Measurements from ENCODE around the gene GLMP.

The GLMP gene

DNA sequence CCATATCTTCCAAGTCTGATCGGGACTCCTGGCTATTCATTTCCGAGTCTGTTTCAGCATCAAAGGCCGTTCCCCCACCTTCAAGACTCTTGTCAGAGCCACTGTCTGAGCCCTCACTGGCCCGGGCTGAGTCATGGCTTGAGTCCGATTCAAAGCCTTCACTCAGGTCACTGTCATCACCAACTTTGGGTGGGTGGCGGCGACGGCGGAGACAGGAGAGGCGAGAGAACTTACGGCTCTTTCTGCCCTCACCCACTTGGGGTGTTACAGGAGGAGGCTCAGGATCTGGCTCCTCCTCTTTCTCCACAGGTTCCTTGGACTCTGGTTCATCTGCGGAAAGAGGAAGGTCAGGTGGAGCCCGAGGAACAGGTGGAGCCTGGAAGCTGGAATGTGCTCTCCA is 29.4 kb downstream of the GLMP start:
- Histone ChIP-seq H4K20me1 (peaks cover 0 to 98% (median 80%) of the 10 kb centered on the region in 11 experiments; a peak in 17 of 22 replicates), H3K9ac (no peak overlapping the region), H3K36me3 (peaks cover 98 to 100% (median 100%) of the 10 kb centered on the region in 11 experiments), H3K27ac (no peak overlapping the region), H3K4me1 (no peaks in the 10 kb centered on the region), H3K4me2 (no peak overlapping the region), H3K4me3 (no peak overlapping the region), H3K9me3 (replicated peaks in 1 of 11) (no peaks in the 10 kb centered on the region), H3K27me3 (no peaks in the 10 kb centered on the region)
- no peak for TF ChIP-seq Cebpa-rat (IDR thresholded peaks at IDR 0.05)

GRCh38 chr1:156263288-156263655 is 32.2 kb downstream of the GLMP start:
- Histone ChIP-seq H3K4me1 (peaks cover 0 to 7% (median 0%) of the 10 kb centered on the region in 10 experiments; a peak in 4 of 20 replicates), H4K20me1 (peaks cover 0 to 98% (median 80%) of the 10 kb centered on the region in 11 experiments; a peak in 18 of 22 replicates), H3K36me3 (peaks cover 98 to 100% (median 100%) of the 10 kb centered on the region in 11 experiments), H3K9ac (no peak overlapping the region), H3K4me3 (no peak overlapping the region), H3K9me3 (replicated peaks in 1 of 11) (no peaks in the 10 kb centered on the region), H3K4me2 (no peak overlapping the region), H3K27me3 (no peaks in the 10 kb centered on the region), H3K27ac (no peak overlapping the region)
- no peak for TF ChIP-seq Cebpa-rat (IDR thresholded peaks at IDR 0.05)

DNA sequence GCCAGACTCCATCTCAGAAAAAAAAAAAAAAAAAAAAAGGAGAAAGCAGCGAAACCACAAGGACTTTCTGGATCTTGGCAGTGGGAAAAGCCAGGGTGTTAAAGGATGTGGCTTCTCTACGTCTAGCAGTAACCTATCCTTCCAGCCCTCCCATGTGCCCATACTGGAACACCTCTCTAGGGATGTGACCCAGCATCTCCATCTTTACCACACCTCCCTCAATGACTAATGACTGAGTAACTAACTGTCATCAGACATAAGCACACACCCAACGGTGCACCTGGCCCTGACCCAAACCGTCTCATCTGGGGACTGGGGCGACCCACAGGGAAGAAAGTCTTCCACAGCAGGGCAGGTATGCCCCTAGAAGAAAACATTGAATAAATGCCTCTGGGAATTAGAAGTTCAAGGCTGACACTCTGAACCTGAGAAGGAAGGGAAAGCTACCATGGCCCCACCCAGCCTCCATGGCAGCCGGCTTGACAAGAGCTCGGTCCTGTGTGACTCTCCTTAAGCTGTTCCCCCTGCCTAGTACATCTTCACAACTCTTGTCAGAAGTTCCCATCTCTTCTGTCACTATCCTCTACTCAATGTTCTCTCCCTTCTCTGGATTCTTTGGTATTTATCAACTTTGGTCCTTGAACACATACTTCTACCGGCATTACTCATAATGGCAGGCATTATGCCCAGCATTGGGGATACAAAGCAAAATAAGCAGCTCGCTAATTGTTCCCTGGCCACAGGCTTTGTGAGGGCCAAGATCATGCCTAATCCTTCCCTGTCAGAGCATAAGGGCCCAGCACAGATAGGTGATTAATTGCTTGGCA is 32.8 kb downstream of the GLMP start:
- no peak overlapping the region for H3K9ac ChIP-seq
- H3K4me3 ChIP-seq: no peak overlapping the region
- TF ChIP-seq Cebpa-rat (IDR thresholded peaks at IDR 0.05): no peak
- peaks cover 0 to 98% (median 80%) of the 10 kb centered on the region in 11 experiments; a peak in 18 of 22 replicates for H4K20me1 ChIP-seq
- peaks cover 0 to 13% (median 4%) of the 10 kb centered on the region in 10 experiments; a peak in 10 of 20 replicates for H3K4me1 ChIP-seq
- H3K27me3 ChIP-seq: no peaks in the 10 kb centered on the region
- H3K36me3 ChIP-seq: peaks cover 98 to 100% (median 100%) of the 10 kb centered on the region in 11 experiments
- no peaks in the 10 kb centered on the region for H3K9me3 ChIP-seq (replicated peaks in 1 of 11)
- H3K4me2 ChIP-seq: no peak overlapping the region
- H3K27ac ChIP-seq: no peak overlapping the region

- peaks cover 0 to 18% (median 6%) of the 10 kb centered on the region in 10 experiments; a peak in 10 of 20 replicates for H3K4me1 ChIP-seq
- no peaks in the 10 kb centered on the region for H3K9me3 ChIP-seq (replicated peaks in 1 of 11)
- no peak overlapping the region for H3K4me2 ChIP-seq
- H3K4me3 ChIP-seq: no peak overlapping the region
- peak overlapping the region in 2 of 11 experiments; percentile 30 to 48; a peak in 4 of 22 replicates for H3K9ac ChIP-seq
- peaks cover 98 to 100% (median 100%) of the 10 kb centered on the region in 11 experiments for H3K36me3 ChIP-seq
- H4K20me1 ChIP-seq: peaks cover 0 to 96% (median 83%) of the 10 kb centered on the region in 11 experiments; a peak in 18 of 22 replicates
- no peaks in the 10 kb centered on the region for H3K27me3 ChIP-seq
- no peak for TF ChIP-seq Cebpa-rat (IDR thresholded peaks at IDR 0.05)
- H3K27ac ChIP-seq: no peak overlapping the region
Measured at GRCh38 chr1:156260896-156261295, 34.6 kb downstream of the GLMP start.

DNA sequence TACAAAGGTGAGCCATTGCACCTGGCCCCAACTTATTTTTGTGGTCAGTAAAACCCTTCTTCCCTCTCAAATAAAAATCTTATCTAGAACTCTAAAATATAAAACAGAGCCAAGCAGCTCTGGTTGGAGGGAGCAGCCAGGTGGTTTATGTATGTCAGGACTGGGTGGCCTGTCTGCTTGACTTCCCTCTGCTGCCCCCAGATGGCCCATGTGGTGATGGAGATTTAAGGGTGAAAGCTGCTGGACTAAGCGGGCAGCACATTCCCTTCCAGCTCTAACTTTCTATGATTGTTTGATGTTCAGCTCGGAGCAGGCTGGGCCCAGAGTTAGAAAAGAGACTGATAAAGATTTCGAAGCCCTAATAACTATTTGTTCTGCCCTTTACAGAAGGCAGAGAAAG is 35.7 kb downstream of the GLMP start:
- Histone ChIP-seq H4K20me1 (peaks cover 0 to 94% (median 81%) of the 10 kb centered on the region in 11 experiments; a peak in 18 of 22 replicates), H3K4me1 (peaks cover 0 to 18% (median 6%) of the 10 kb centered on the region in 10 experiments; a peak in 10 of 20 replicates), H3K4me2 (no peak overlapping the region), H3K4me3 (no peak overlapping the region), H3K9ac (peak overlapping the region in 2 of 11 experiments; percentile 3 to 30; a peak in 1 of 22 replicates), H3K36me3 (peaks cover 98 to 100% (median 100%) of the 10 kb centered on the region in 11 experiments), H3K27ac (no peak overlapping the region), H3K27me3 (no peaks in the 10 kb centered on the region), H3K9me3 (replicated peaks in 1 of 11) (no peaks in the 10 kb centered on the region)
- no peak for TF ChIP-seq Cebpa-rat (IDR thresholded peaks at IDR 0.05)

DNA sequence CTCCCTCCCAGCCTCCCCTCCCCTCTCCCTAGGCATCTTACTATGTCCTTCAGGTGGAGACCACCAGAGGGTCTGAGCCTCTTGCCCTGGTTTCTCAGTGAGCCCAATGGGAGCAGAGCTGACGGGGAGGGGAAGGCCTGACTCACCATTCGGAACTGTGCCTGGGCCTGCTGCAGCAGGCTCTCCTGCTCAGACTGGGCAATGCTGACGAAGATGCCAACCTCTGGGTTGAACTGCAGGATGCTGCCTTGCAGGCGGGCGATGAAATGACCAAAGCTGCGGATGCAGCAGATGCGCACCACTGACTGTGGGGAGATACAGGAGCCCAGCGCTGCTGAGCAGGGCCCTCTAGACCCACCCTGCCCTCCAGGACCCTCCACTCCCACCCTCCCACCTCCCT is 36.6 kb downstream of the GLMP start:
- no peaks in the 10 kb centered on the region for H3K9me3 ChIP-seq (replicated peaks in 1 of 11)
- no peaks in the 10 kb centered on the region for H3K27me3 ChIP-seq
- TF ChIP-seq Cebpa-rat (IDR thresholded peaks at IDR 0.05): no peak
- H3K36me3 ChIP-seq: peaks cover 100% of the 10 kb centered on the region in 11 experiments
- H4K20me1 ChIP-seq: peaks cover 4 to 94% (median 88%) of the 10 kb centered on the region in 11 experiments; a peak in 19 of 22 replicates
- no peak overlapping the region for H3K27ac ChIP-seq
- H3K4me3 ChIP-seq: no peak overlapping the region
- no peak overlapping the region for H3K4me2 ChIP-seq
- peaks cover 0 to 18% (median 6%) of the 10 kb centered on the region in 10 experiments; a peak in 10 of 20 replicates for H3K4me1 ChIP-seq
- H3K9ac ChIP-seq: no peak overlapping the region

DNA sequence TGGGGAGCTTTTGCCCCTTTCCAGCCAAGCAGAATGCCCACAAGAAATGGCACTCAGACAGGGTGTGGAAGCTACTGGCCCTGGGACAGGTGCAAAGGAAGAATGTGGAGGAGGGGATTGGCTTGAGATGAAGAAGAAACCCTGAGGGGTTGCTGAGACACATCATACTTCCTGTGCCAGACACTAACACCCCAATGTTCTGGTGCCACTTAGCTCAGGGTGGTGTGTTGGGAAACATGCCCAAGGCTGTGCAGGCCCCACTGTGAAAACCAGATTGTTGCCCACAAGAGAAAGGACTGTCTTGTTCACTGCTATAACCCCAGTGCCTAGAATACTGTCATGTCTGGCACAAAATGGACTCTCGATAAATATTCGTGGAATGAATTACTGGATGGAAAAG is 37.8 kb downstream of the GLMP start:
- Histone ChIP-seq H3K4me2 (peak overlapping the region in 2 of 11 experiments; percentile 21 to 26; a peak in 3 of 22 replicates), H3K9me3 (replicated peaks in 1 of 11) (no peaks in the 10 kb centered on the region), H3K4me1 (peaks cover 0 to 18% (median 6%) of the 10 kb centered on the region in 10 experiments; a peak in 10 of 20 replicates), H3K27me3 (no peaks in the 10 kb centered on the region), H3K27ac (no peak overlapping the region), H3K36me3 (peaks cover 100% of the 10 kb centered on the region in 11 experiments), H4K20me1 (peaks cover 4 to 98% (median 87%) of the 10 kb centered on the region in 11 experiments; a peak in 18 of 22 replicates), H3K4me3 (no peak overlapping the region), H3K9ac (peak overlapping the region in 3 of 11 experiments; percentile 9 to 30 (median 27); a peak in 2 of 22 replicates)
- no peak for TF ChIP-seq Cebpa-rat (IDR thresholded peaks at IDR 0.05)

- Histone ChIP-seq H4K20me1 (peaks cover 4 to 98% (median 88%) of the 10 kb centered on the region in 11 experiments; a peak in 18 of 22 replicates), H3K27me3 (no peaks in the 10 kb centered on the region), H3K4me2 (no peak overlapping the region), H3K9me3 (replicated peaks in 1 of 11) (no peaks in the 10 kb centered on the region), H3K36me3 (peaks cover 97 to 100% (median 100%) of the 10 kb centered on the region in 11 experiments), H3K27ac (no peak overlapping the region), H3K4me1 (peaks cover 0 to 14% (median 6%) of the 10 kb centered on the region in 10 experiments; a peak in 10 of 20 replicates), H3K4me3 (no peak overlapping the region), H3K9ac (peak overlapping the region in 1 of 11 experiments; percentile 9; a peak in 2 of 22 replicates)
- no peak for TF ChIP-seq Cebpa-rat (IDR thresholded peaks at IDR 0.05)
Measured at GRCh38 chr1:156253634-156254033, 41.8 kb downstream of the GLMP start.

DNA sequence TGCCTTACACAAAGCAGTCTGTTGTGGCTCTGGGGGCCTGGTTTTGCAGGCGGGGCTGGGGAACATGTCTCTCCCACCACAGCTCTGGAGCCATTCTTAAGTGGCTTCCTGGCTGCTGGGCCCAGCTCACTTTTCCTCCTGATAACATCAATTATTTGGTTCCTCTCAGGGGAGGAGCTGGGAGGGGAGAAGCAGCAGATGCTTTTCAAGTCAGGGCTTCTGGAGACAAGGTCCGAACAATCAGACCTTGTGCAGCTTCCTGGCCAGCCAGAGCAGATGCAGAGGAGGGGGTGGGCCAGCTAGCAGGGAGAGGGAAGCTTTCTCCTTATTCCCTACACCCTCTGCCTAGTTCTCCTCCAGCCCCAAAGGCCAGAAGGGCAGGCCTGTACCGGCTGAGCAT is 44.0 kb downstream of the GLMP start:
- peak overlapping the region in 1 of 11 experiments; percentile 1; a peak in 2 of 22 replicates for H3K9ac ChIP-seq

More for the DNA sequence above, 44.0 kb downstream of the GLMP start:
- H3K27ac ChIP-seq: no peak overlapping the region
- H3K36me3 ChIP-seq: peaks cover 76 to 89% (median 79%) of the 10 kb centered on the region in 11 experiments
- peaks cover 4 to 96% (median 87%) of the 10 kb centered on the region in 11 experiments; a peak in 21 of 22 replicates for H4K20me1 ChIP-seq
- H3K4me3 ChIP-seq: no peak overlapping the region
- H3K4me2 ChIP-seq: no peak overlapping the region
- no peak for TF ChIP-seq Cebpa-rat (IDR thresholded peaks at IDR 0.05)
- H3K4me1 ChIP-seq: peaks cover 4 to 14% (median 7%) of the 10 kb centered on the region in 10 experiments
- peaks cover 0 to 4% (median 0%) of the 10 kb centered on the region in 11 experiments; a peak in 7 of 22 replicates for H3K27me3 ChIP-seq
- H3K9me3 ChIP-seq (replicated peaks in 1 of 11): no peaks in the 10 kb centered on the region

Measured in BLaER1 treated with 17β-estradiol and CSF1 and Interleukin-3, amounts not matched to agents 10 nM and 100 nM (cell line).